Activated CD4-positive, alpha-beta memory T cell treated with anti-CD3 and anti-CD28 coated beads for 36 hours (primary cell): ENCODE results near the gene RARRES2. TPM values are rescaled to one million over a fixed set of nuclear protein-coding genes. Genes with fewer than 3 reads are reported as not detected.
A peak's percentile ranks its signal among the peaks of the same experiment; 100 is the strongest.

ENCODE experiments used
- CTCF ChIA-PET: fragments of 350-600 bp; sonication (Branson Sonifier 250); formaldehyde crosslinking; loops from one replicate; lab custom pipeline; 2021; ENCODE audit warnings: antibody characterized with exemption, inconsistent platforms; lab: Charles Lee
- POLR2A ChIA-PET: fragments of 350-600 bp; sonication (Branson Sonifier 250); formaldehyde crosslinking; loops from one replicate; lab custom pipeline; 2021; ENCODE audit warnings: antibody characterized with exemption; lab: Charles Lee
- DNase-seq: peaks from one replicate; pipeline ENCODE4 v3.0.0-alpha.2; 2020
- H3K27ac Mint-ChIP-seq: one replicate; pipeline ENCODE4 v1.8.0; 2021; ENCODE audit warnings: mixed read lengths
- H3K27me3 Mint-ChIP-seq: one replicate; pipeline ENCODE4 v1.8.0; 2021; ENCODE audit warnings: mixed read lengths
- H3K36me3 Mint-ChIP-seq: one replicate; pipeline ENCODE4 v1.8.0; 2021; ENCODE audit warnings: mixed read lengths
- H3K4me1 Mint-ChIP-seq: one replicate; pipeline ENCODE4 v1.8.0; 2021; ENCODE audit warnings: low read depth, mixed read lengths
- H3K4me3 Mint-ChIP-seq: one replicate; pipeline ENCODE4 v1.8.0; 2021; ENCODE audit warnings: mild to moderate bottlenecking, mixed read lengths
- H3K9me3 Mint-ChIP-seq: one replicate; pipeline ENCODE4 v1.8.0; 2021; ENCODE audit warnings: mixed read lengths
- intact Hi-C: fragments of 100-400 bp; cut with micrococcal nuclease; formaldehyde crosslinking; loops from one replicate; pipeline ENCODE4 v1.15.1; 2023
- total RNA-seq, 2 experiments: library from RNA; stranded (reverse); gene quantifications; one replicate each; pipeline ENCODE4 v1.2.3, GENCODE V29; 2021

RARRES2 gene
- total RNA-seq, 2 experiments from 2014 or later: not detected

GRCh38 chr7:150368884-150369747 is 27.7 kb upstream of the RARRES2 start:
- no peaks in the 10 kb centered on the region for H3K27me3 Mint-ChIP-seq
- H3K4me1 Mint-ChIP-seq: peaks cover 28% of the 10 kb centered on the region
- POLR2A ChIA-PET: interaction anchor here (0.6 to 5.2 kb wide), 13 partner anchors 9 to 149 kb away, joined by 3 to 28 read pairs (median 4); partner anchors contain the start of genes ACTR3C, GIMAP8, LRRC61 and ZNF775
- no peaks in the 10 kb centered on the region for H3K9me3 Mint-ChIP-seq
- peak overlapping the region; percentile 95 for H3K4me3 Mint-ChIP-seq
- peak overlapping the region; percentile 95 for H3K27ac Mint-ChIP-seq
- H3K36me3 Mint-ChIP-seq: peaks cover 18% of the 10 kb centered on the region
- peak; percentile 59 for DNase-seq
- intact Hi-C loops: loop anchor here (1.0 to 2.0 kb wide), 4 partner anchors 10 to 46 kb away; partner anchors contain the start of genes ACTR3C, LRRC61 and ZNF775
- CTCF ChIA-PET: interaction anchor here (0.7 to 2.7 kb wide), 5 partner anchors 10 to 37 kb away, joined by 3 to 11 read pairs (median 3); partner anchors contain the start of gene ZNF775

- no peaks in the 10 kb centered on the region for H3K27me3 Mint-ChIP-seq
- peaks cover 12% of the 10 kb centered on the region for H3K36me3 Mint-ChIP-seq
- peaks cover 30% of the 10 kb centered on the region for H3K4me1 Mint-ChIP-seq
- ChIA-PET CTCF (interaction anchor here (0.8 to 2.2 kb wide), 5 partner anchors 10 to 387 kb away, joined by 3 to 11 read pairs (median 3); a partner anchor contains a TSS), POLR2A (interaction anchor here (0.8 to 5.2 kb wide), 10 partner anchors 10 to 70 kb away, joined by 3 to 28 read pairs (median 4); partner anchors contain the start of genes ACTR3C, LRRC61 and ZNF775)
- intact Hi-C loops: loop anchor here (1.0 to 2.0 kb wide), 3 partner anchors 11 to 45 kb away; partner anchors contain the start of genes ACTR3C, LRRC61 and ZNF775
- H3K27ac Mint-ChIP-seq: peak within 1 kb of the TSS; percentile 95
- H3K9me3 Mint-ChIP-seq: no peaks in the 10 kb centered on the region
- peak within 1 kb of the TSS; percentile 95 for H3K4me3 Mint-ChIP-seq
- peak; percentile 88 for DNase-seq
These were observed 26.9 kb upstream of the RARRES2 start, which contains the start of gene REPIN1 for GRCh38 chr7:150368096-150368883. Gene REPIN1 (plus strand): TSS chr7:150368822. CDS start chr7:150369712, 890 bp downstream.

GRCh38 chr7:150367677-150368095 is 26.3 kb upstream of the RARRES2 start:
- Mint-ChIP-seq H3K27ac (peak overlapping the region; percentile 88), H3K4me1 (peaks cover 30% of the 10 kb centered on the region), H3K4me3 (peak overlapping the region; percentile 80), H3K36me3 (peaks cover 6% of the 10 kb centered on the region), H3K9me3 (no peaks in the 10 kb centered on the region), H3K27me3 (no peaks in the 10 kb centered on the region)
- ChIA-PET POLR2A (interaction anchor here (1.0 to 5.2 kb wide), 5 partner anchors 10 to 71 kb away, joined by 3 to 28 read pairs (median 4); partner anchors contain the start of genes ACTR3C, LRRC61 and ZNF775), CTCF (interaction anchor here (1.0 to 2.2 kb wide), 4 partner anchors 10 to 388 kb away, joined by 3 to 11 read pairs (median 4); a partner anchor contains a TSS)
- no peak for DNase-seq
- intact Hi-C loops: loop anchor here (1.0 to 2.0 kb wide), 3 partner anchors 12 to 45 kb away; partner anchors contain the start of genes ACTR3C, LRRC61 and ZNF775

- no peaks in the 10 kb centered on the region for H3K27me3 Mint-ChIP-seq
- no peak for DNase-seq
- H3K9me3 Mint-ChIP-seq: no peaks in the 10 kb centered on the region
- CTCF ChIA-PET: interaction anchor here (0.6 to 1.4 kb wide), 4 partner anchors 10 to 413 kb away, joined by 3 to 7 read pairs (median 4); no protein-coding TSS in a partner anchor
- no peak overlapping the region for H3K27ac Mint-ChIP-seq
- H3K4me1 Mint-ChIP-seq: peaks cover 29% of the 10 kb centered on the region
- H3K4me3 Mint-ChIP-seq: no peak overlapping the region
- peaks cover 4% of the 10 kb centered on the region for H3K36me3 Mint-ChIP-seq
- intact Hi-C loops: no loop called here
- POLR2A ChIA-PET: interaction anchor here (5.2 kb wide), 1 partner anchor 12 kb away, joined by 28 read pairs; the partner anchor contains the start of gene ZNF775
These were observed 24.4 kb upstream of the RARRES2 start for GRCh38 chr7:150365673-150366398.

- peaks cover 22% of the 10 kb centered on the region for H3K4me1 Mint-ChIP-seq
- H3K9me3 Mint-ChIP-seq: no peaks in the 10 kb centered on the region
- no peak for DNase-seq
- intact Hi-C loops: no loop called here
- CTCF ChIA-PET: interaction anchor here (0.6 to 1.4 kb wide), 4 partner anchors 10 to 414 kb away, joined by 3 to 7 read pairs (median 4); no protein-coding TSS in a partner anchor
- POLR2A ChIA-PET: no interaction called here
- no peaks in the 10 kb centered on the region for H3K27me3 Mint-ChIP-seq
- H3K4me3 Mint-ChIP-seq: no peak overlapping the region
- H3K27ac Mint-ChIP-seq: no peak overlapping the region
- H3K36me3 Mint-ChIP-seq: peaks cover 4% of the 10 kb centered on the region
These were observed 23.8 kb upstream of the RARRES2 start for GRCh38 chr7:150365194-150365593.

GRCh38 chr7:150363872-150364271 is 22.4 kb upstream of the RARRES2 start:
- Mint-ChIP-seq H3K36me3 (peaks cover under 1% of the 10 kb centered on the region), H3K4me3 (no peak overlapping the region), H3K27me3 (no peaks in the 10 kb centered on the region), H3K27ac (no peak overlapping the region), H3K9me3 (no peaks in the 10 kb centered on the region), H3K4me1 (peaks cover 17% of the 10 kb centered on the region)
- ChIA-PET CTCF (no interaction called here), POLR2A (no interaction called here)
- no peak for DNase-seq
- intact Hi-C loops: no loop called here

- no peak for DNase-seq
- POLR2A ChIA-PET: no interaction called here
- Mint-ChIP-seq H3K4me3 (no peak overlapping the region), H3K4me1 (peaks cover 22% of the 10 kb centered on the region), H3K27ac (no peak overlapping the region), H3K9me3 (no peaks in the 10 kb centered on the region), H3K27me3 (no peaks in the 10 kb centered on the region), H3K36me3 (no peaks in the 10 kb centered on the region)
- CTCF ChIA-PET: no interaction called here
- intact Hi-C loops: no loop called here
These were observed 21.9 kb upstream of the RARRES2 start for GRCh38 chr7:150363370-150363769.

- no peak overlapping the region for H3K27ac Mint-ChIP-seq
- H3K36me3 Mint-ChIP-seq: no peaks in the 10 kb centered on the region
- H3K9me3 Mint-ChIP-seq: no peaks in the 10 kb centered on the region
- DNase-seq: no peak
- intact Hi-C loops: no loop called here
- CTCF ChIA-PET: no interaction called here
- no peak overlapping the region for H3K4me3 Mint-ChIP-seq
- POLR2A ChIA-PET: no interaction called here
- no peaks in the 10 kb centered on the region for H3K27me3 Mint-ChIP-seq
- H3K4me1 Mint-ChIP-seq: peaks cover 28% of the 10 kb centered on the region
These were observed 20.6 kb upstream of the RARRES2 start for GRCh38 chr7:150361807-150362621.

- no peak for DNase-seq
- Mint-ChIP-seq H3K9me3 (no peaks in the 10 kb centered on the region), H3K27ac (no peak overlapping the region), H3K36me3 (no peaks in the 10 kb centered on the region), H3K4me1 (peaks cover 32% of the 10 kb centered on the region), H3K27me3 (no peaks in the 10 kb centered on the region), H3K4me3 (no peak overlapping the region)
- ChIA-PET CTCF (interaction anchor here (1.3 kb wide), 1 partner anchor 60 kb away, joined by 4 read pairs; no protein-coding TSS in a partner anchor), POLR2A (no interaction called here)
- intact Hi-C loops: no loop called here
These were observed 20.0 kb upstream of the RARRES2 start for GRCh38 chr7:150361402-150361801.

GRCh38 chr7:150360363-150361058 is 19.1 kb upstream of the RARRES2 start:
- Mint-ChIP-seq H3K27me3 (no peaks in the 10 kb centered on the region), H3K27ac (peak overlapping the region; percentile 28), H3K36me3 (no peaks in the 10 kb centered on the region), H3K4me3 (no peak overlapping the region), H3K9me3 (no peaks in the 10 kb centered on the region), H3K4me1 (peaks cover 41% of the 10 kb centered on the region)
- CTCF ChIA-PET: interaction anchor here (1.3 kb wide), 1 partner anchor 61 kb away, joined by 4 read pairs; no protein-coding TSS in a partner anchor
- no peak for DNase-seq
- intact Hi-C loops: no loop called here
- POLR2A ChIA-PET: no interaction called here
